Stomach (tissue), 9 donors: Measurements from ENCODE around the gene BPI. TPM values are rescaled to one million over a fixed set of nuclear protein-coding genes. Genes with fewer than 3 reads are reported as not detected.

Source experiments
- DNase-seq, 2 donors: peaks; one replicate each; pipeline versions ENCODE4 v3.0.0 to v3.0.0-alpha.2; 2013 to 2019
- H3K27ac ChIP-seq, 5 donors: fragments of 200-600 bp in 4 of 5; sonication (generic) in 4 of 5; one replicate each; pipeline ENCODE4 v1.5.1; 2013 to 2019; ENCODE audit warnings: mild to moderate bottlenecking in 1 of 5, moderate library complexity in 1 of 5
- H3K27me3 ChIP-seq, 3 donors: fragments of 200-600 bp; sonication (generic); one replicate each; pipeline ENCODE4 v1.5.1; 2017 to 2019; ENCODE audit warnings: mixed run types in 1 of 3
- H3K36me3 ChIP-seq, 4 donors: fragments of 200-600 bp; sonication (generic); 1 replicate in 3 of 4; 2 replicates in 1 of 4; pipeline ENCODE4 v1.5.1; 2016 to 2019
- H3K4me1 ChIP-seq, 4 donors: fragments of 200-600 bp; sonication (generic); one replicate each; pipeline ENCODE4 v1.5.1; 2016 to 2019
- H3K4me3 ChIP-seq, 4 donors: fragments of 200-600 bp; sonication (generic) in 3 of 4; one replicate each; pipeline ENCODE4 v1.5.1; 2016 to 2019; ENCODE audit warnings: mild to moderate bottlenecking in 1 of 4
- H3K9me3 ChIP-seq, 4 donors: fragments of 200-600 bp; sonication (generic); one replicate each; pipeline ENCODE4 v1.5.1; 2016 to 2019
- EP300 ChIP-seq: sonication (generic); formaldehyde crosslinking; IDR thresholded peaks from one replicate; pipeline ENCODE4 v1.6.1; 2017; ENCODE audit warnings: antibody characterized with exemption
- POLR2A ChIP-seq, 4 donors: fragments of 450-650 bp; IDR thresholded peaks; one replicate each; pipeline ENCODE4 v1.6.1; 2016; ENCODE audit warnings: antibody characterized with exemption in 4 of 4, control low read depth in 2 of 4, mild to moderate bottlenecking in 1 of 4, moderate library complexity in 1 of 4
- POLR2AphosphoS5 ChIP-seq, 3 donors: sonication (generic); formaldehyde crosslinking; IDR thresholded peaks; one replicate each; pipeline ENCODE4 v1.6.1; 2016; ENCODE audit warnings: antibody characterized with exemption in 3 of 3
- WGBS, 5 donors: extraction: QIAGEN DNeasy Blood & Tissue Kit in 3 of 5; methylation state at CpG; one replicate each; pipeline versions ENCODE4 v1.1.5 to v1.1.7; 2013 to 2018; 5-methylcytosine and 5-hydroxymethylcytosine counted together
- intact Hi-C: fragments of 100-400 bp; cut with DNase I; formaldehyde crosslinking; loops from one replicate; pipeline ENCODE4 v1.15.1; 2023; ENCODE audit warnings: low total_unique reads
- polyA plus RNA-seq, 3 donors: library from polyadenylated mRNA; stranded (reverse); fragments of 200-250 nt; gene quantifications; one replicate each; pipeline ENCODE4 v1.2.3, GENCODE V29; 2013
- total RNA-seq, 5 donors: library from RNA; depleted of rRNA; stranded (reverse); fragments of >200 nt; gene quantifications; one replicate each; pipeline versions ENCODE4 v1.1.0 to v1.2.3, GENCODE V29; 2014 to 2016
- TF ChIP-seq, protein P1 (sequence below), 7 experiments: fragments of 450-650 bp in 4 of 7; fragments of 200-600 bp in 3 of 7; sonication (generic) in 3 of 7; IDR thresholded peaks; one replicate each; pipeline ENCODE4 v1.5.1; 2016 to 2019; ENCODE audit warnings: antibody characterized with exemption in 7 of 7, control low read depth in 2 of 7, mild to moderate bottlenecking in 1 of 7
- donor health status: healthy with polysubstance abuse.
- donor health status: Bipolar disorder and iron deficiency.
- donor health status: healthy.

BPI gene
- total and polyA plus RNA-seq, 8 donors: 0.13 to 4.8 (median 0.86) TPM; not detected in 4

DNA sequence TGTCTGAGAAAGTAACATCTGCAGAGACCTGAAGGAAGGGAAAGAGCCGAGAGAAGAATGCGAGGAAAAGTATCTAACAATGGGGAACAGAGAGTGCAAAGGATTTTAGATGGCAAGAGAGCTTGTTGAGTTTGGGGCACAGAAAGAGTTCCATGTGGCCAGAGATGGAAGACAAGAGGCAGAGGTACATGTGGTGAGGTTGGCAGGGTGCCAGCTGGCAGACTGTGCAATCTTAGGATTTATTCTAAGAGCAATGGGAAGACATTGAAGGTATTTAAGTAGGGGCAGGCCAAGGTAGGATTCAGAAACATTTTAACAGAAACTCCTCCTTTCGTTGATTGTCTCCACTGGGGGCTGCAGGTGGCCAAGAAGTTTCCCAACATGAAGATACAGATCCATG, 21.9 kb downstream of the BPI start:
- Histone ChIP-seq H3K27ac (no peak overlapping the region), H3K27me3 (peaks cover 0 to 13% (median 0%) of the 10 kb centered on the region in 3 donors), H3K36me3 (no peaks in the 10 kb centered on the region), H3K9me3 (no peaks in the 10 kb centered on the region), H3K4me3 (no peak overlapping the region), H3K4me1 (no peaks in the 10 kb centered on the region)
- TF ChIP-seq POLR2AphosphoS5 (IDR thresholded peaks at IDR 0.05) (no peak), EP300 (no peak), POLR2A (IDR thresholded peaks at IDR 0.05) (no peak)
- TF ChIP-seq, protein P1, sequence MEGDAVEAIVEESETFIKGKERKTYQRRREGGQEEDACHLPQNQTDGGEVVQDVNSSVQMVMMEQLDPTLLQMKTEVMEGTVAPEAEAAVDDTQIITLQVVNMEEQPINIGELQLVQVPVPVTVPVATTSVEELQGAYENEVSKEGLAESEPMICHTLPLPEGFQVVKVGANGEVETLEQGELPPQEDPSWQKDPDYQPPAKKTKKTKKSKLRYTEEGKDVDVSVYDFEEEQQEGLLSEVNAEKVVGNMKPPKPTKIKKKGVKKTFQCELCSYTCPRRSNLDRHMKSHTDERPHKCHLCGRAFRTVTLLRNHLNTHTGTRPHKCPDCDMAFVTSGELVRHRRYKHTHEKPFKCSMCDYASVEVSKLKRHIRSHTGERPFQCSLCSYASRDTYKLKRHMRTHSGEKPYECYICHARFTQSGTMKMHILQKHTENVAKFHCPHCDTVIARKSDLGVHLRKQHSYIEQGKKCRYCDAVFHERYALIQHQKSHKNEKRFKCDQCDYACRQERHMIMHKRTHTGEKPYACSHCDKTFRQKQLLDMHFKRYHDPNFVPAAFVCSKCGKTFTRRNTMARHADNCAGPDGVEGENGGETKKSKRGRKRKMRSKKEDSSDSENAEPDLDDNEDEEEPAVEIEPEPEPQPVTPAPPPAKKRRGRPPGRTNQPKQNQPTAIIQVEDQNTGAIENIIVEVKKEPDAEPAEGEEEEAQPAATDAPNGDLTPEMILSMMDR (IDR thresholded peaks at IDR 0.05): no peak
- 82 to 91% (median 86%) methylated on average over 3 of the region's 3 CpGs for WGBS, 5 donors
- DNase-seq: no peak
- intact Hi-C loops: no loop called here

DNA sequence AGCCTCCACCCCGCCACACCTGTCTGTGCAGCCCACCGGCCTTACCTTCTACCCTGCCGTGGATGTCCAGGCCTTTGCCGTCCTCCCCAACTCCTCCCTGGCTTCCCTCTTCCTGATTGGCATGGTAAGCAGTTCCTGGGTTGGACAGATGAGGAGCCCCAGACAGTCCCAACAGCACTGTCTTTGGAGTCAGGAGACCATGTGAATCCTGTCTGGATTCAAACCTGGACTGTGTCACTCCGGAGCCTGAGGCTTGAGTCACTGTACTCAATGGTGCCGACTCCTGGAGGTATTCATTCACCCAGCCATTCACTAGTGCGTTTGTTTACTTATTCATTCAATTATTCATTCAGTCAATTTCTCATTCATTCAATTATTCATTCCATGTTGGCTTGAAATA, 22.4 kb downstream of the BPI start:
- H3K4me1 ChIP-seq: no peaks in the 10 kb centered on the region
- H3K27ac ChIP-seq: no peak overlapping the region
- H3K36me3 ChIP-seq: no peaks in the 10 kb centered on the region
- H3K9me3 ChIP-seq: no peaks in the 10 kb centered on the region
- WGBS, 5 donors: 79 to 90% (median 85%) methylated on average over 7 of the region's 7 CpGs
- intact Hi-C loops: no loop called here
- DNase-seq: no peak
- H3K27me3 ChIP-seq: peaks cover 0 to 17% (median 0%) of the 10 kb centered on the region in 3 donors
- no peak overlapping the region for H3K4me3 ChIP-seq
- TF ChIP-seq, protein P1 (IDR thresholded peaks at IDR 0.05): no peak
- TF ChIP-seq POLR2AphosphoS5 (IDR thresholded peaks at IDR 0.05) (no peak), POLR2A (IDR thresholded peaks at IDR 0.05) (no peak), EP300 (no peak)

DNA sequence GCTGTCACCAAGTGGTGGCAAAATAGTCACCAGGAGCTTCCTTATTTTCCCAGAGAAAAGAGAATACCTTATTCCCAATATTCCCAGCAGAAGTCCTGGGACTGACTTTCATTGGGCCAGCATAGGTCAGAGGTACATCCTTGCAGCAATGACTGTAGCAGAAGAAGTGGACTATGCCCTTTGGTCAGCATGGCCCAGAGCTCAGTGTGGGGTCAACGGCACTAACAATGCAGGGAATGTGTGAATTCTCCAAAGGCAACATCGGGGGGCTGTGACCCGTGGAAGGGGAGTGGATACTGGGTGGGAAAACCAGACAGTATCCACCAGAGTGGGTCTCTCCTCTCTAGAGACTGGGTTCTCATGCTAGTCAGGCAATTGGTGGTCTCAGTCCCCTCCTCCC, 26.7 kb downstream of the BPI start:
- intact Hi-C loops: no loop called here
- H3K27ac ChIP-seq: no peak overlapping the region
- H3K9me3 ChIP-seq: no peaks in the 10 kb centered on the region
- no peak overlapping the region for H3K4me3 ChIP-seq
- WGBS, 5 donors: 42 to 55% (median 48%) methylated on average over 3 of the region's 3 CpGs
- TF ChIP-seq EP300 (no peak), POLR2A (IDR thresholded peaks at IDR 0.05) (no peak), POLR2AphosphoS5 (IDR thresholded peaks at IDR 0.05) (no peak)
- TF ChIP-seq, protein P1 (IDR thresholded peaks at IDR 0.05): no peak
- DNase-seq: no peak
- peaks cover 0 to 34% (median 0%) of the 10 kb centered on the region in 3 donors for H3K27me3 ChIP-seq
- no peaks in the 10 kb centered on the region for H3K36me3 ChIP-seq
- no peaks in the 10 kb centered on the region for H3K4me1 ChIP-seq

DNA sequence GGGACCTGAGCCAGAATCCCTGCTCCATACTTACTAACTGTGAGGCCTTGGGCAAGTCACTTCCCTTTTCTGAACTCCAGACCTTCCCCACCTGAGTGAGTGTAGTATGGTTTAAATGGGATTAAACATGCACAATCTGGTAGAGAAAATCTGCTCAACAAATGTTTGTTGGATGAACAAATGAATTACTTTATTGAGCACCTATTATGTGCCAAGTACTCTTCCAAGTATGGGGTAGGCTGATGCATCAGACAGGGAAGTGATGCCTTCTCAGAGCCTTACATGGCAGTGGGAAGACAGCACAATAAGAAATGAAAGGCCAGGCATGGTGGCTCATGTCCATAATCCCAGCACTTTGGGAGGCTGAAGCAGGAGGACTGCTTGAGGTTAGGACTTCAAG, 27.3 kb downstream of the BPI start:
- Histone ChIP-seq H3K36me3 (no peaks in the 10 kb centered on the region), H3K4me3 (no peak overlapping the region), H3K27ac (no peak overlapping the region), H3K9me3 (no peaks in the 10 kb centered on the region), H3K4me1 (no peaks in the 10 kb centered on the region), H3K27me3 (peaks cover 0 to 40% (median 0%) of the 10 kb centered on the region in 3 donors)
- no peak for DNase-seq
- TF ChIP-seq EP300 (no peak), POLR2A (IDR thresholded peaks at IDR 0.05) (no peak), POLR2AphosphoS5 (IDR thresholded peaks at IDR 0.05) (no peak)
- TF ChIP-seq, protein P1 (IDR thresholded peaks at IDR 0.05): no peak
- intact Hi-C loops: no loop called here
